Ascending aorta (tissue), 2 donors: ENCODE results near the gene HOMER1. TPM values are rescaled to one million over a fixed set of nuclear protein-coding genes. Genes with fewer than 3 reads are reported as not detected.
"Not testable (repeated sequence)": the region's sequence is repeated elsewhere in the genome, so short reads cannot be mapped to it uniquely, and the experiment has no call there.

Experiments
- DNase-seq, 2 donors: peaks; one replicate each; pipeline ENCODE4 v3.0.0-alpha.2; 2019; ENCODE audit warnings: low spot score in 2 of 2
- H3K27ac ChIP-seq, 2 donors: fragments of 200-600 bp; sonication (generic); one replicate each; pipeline ENCODE4 v1.5.1; 2016 to 2017; ENCODE audit warnings: mild to moderate bottlenecking in 1 of 2
- H3K27me3 ChIP-seq: fragments of 200-600 bp; sonication (generic); one replicate; pipeline ENCODE4 v1.5.1; 2017
- H3K36me3 ChIP-seq, 2 donors: fragments of 200-600 bp; sonication (generic); one replicate each; pipeline ENCODE4 v1.5.1; 2016
- H3K4me1 ChIP-seq, 2 donors: fragments of 200-600 bp; sonication (generic); one replicate each; pipeline ENCODE4 v1.5.1; 2016 to 2017; ENCODE audit warnings: mild to moderate bottlenecking in 1 of 2
- H3K4me3 ChIP-seq, 2 donors: fragments of 200-600 bp; sonication (generic); one replicate each; pipeline ENCODE4 v1.5.1; 2016 to 2017; ENCODE audit warnings: mild to moderate bottlenecking in 1 of 2
- H3K9me3 ChIP-seq, 2 donors: fragments of 200-600 bp; sonication (generic); one replicate each; pipeline ENCODE4 v1.5.1; 2016
- CTCF ChIP-seq, 3 experiments: fragments of 200-600 bp in 2 of 3; fragments of 450-650 bp in 1 of 3; sonication (generic) in 2 of 3; IDR thresholded peaks; one replicate each; pipeline ENCODE4 v1.5.1; 2016 to 2019; ENCODE audit warnings: antibody characterized with exemption in 3 of 3, mild to moderate bottlenecking in 1 of 3, moderate library complexity in 1 of 3
- intact Hi-C: fragments of 100-400 bp; cut with DNase I; formaldehyde crosslinking; loops from one replicate; pipeline ENCODE4 v1.15.1; 2023
- total RNA-seq: library from RNA; depleted of rRNA; stranded (reverse); fragments of >200 nt; gene quantifications from one replicate; pipeline ENCODE4 v1.1.0, GENCODE V29; 2016

HOMER1 gene
- total RNA-seq, 1 donor from 2014 or later, result 2.3 TPM

- Histone ChIP-seq H3K4me3 (no peak overlapping the region), H3K9me3 (peaks cover 0 to 20% of the 10 kb centered on the region in 2 donors), H3K27me3 (no peaks in the 10 kb centered on the region), H3K27ac (no peak overlapping the region), H3K4me1 (no peaks in the 10 kb centered on the region), H3K36me3 (no peaks in the 10 kb centered on the region)
- no peak for DNase-seq
- TF ChIP-seq CTCF (IDR thresholded peaks at IDR 0.05), result no peak
- intact Hi-C loops, result no loop called here
These were observed 127.3 kb downstream of the HOMER1 start for GRCh38 chr5:79386679-79387078.

- DNase-seq, H3K4me1 ChIP-seq, H3K36me3 ChIP-seq, H3K27ac ChIP-seq, H3K27me3 ChIP-seq, H3K4me3 ChIP-seq, intact Hi-C loops: not testable (repeated sequence)
- H3K9me3 ChIP-seq, result peaks cover 4 to 28% of the 10 kb centered on the region in 2 donors
These were observed 128.8 kb downstream of the HOMER1 start for GRCh38 chr5:79385126-79385525.

GRCh38 chr5:79378510-79379186 lies 135.3 kb downstream of the HOMER1 start:
- intact Hi-C loops, result no loop called here
- no peaks in the 10 kb centered on the region for H3K36me3 ChIP-seq
- no peak for DNase-seq
- no peak overlapping the region for H3K4me3 ChIP-seq
- no peak overlapping the region for H3K27ac ChIP-seq
- no peaks in the 10 kb centered on the region for H3K4me1 ChIP-seq
- no peaks in the 10 kb centered on the region for H3K27me3 ChIP-seq
- TF ChIP-seq CTCF (IDR thresholded peaks at IDR 0.05), result no peak
- peaks cover 4 to 25% of the 10 kb centered on the region in 2 donors for H3K9me3 ChIP-seq

- DNase-seq, result no peak
- no peak for TF ChIP-seq CTCF (IDR thresholded peaks at IDR 0.05)
- no peaks in the 10 kb centered on the region for H3K27me3 ChIP-seq
- intact Hi-C loops, result no loop called here
- no peaks in the 10 kb centered on the region for H3K9me3 ChIP-seq
- H3K27ac ChIP-seq, result no peak overlapping the region
- H3K36me3 ChIP-seq, result no peaks in the 10 kb centered on the region
- H3K4me3 ChIP-seq, result no peak overlapping the region
- no peaks in the 10 kb centered on the region for H3K4me1 ChIP-seq
These were observed 156.5 kb downstream of the HOMER1 start for GRCh38 chr5:79357398-79357797.

- DNase-seq, result no peak
- H3K27ac ChIP-seq, result no peak overlapping the region
- H3K4me1 ChIP-seq, result no peaks in the 10 kb centered on the region
- no peaks in the 10 kb centered on the region for H3K36me3 ChIP-seq
- no peaks in the 10 kb centered on the region for H3K27me3 ChIP-seq
- H3K9me3 ChIP-seq, result no peaks in the 10 kb centered on the region
- TF ChIP-seq CTCF (IDR thresholded peaks at IDR 0.05), result no peak
- intact Hi-C loops, result no loop called here
- no peak overlapping the region for H3K4me3 ChIP-seq
These were observed 164.1 kb downstream of the HOMER1 start for GRCh38 chr5:79349881-79350280.

GRCh38 chr5:79349047-79349446 lies 164.9 kb downstream of the HOMER1 start:
- H3K4me3 ChIP-seq, result no peak overlapping the region
- no peak for TF ChIP-seq CTCF (IDR thresholded peaks at IDR 0.05)
- H3K27ac ChIP-seq, result no peak overlapping the region
- no peaks in the 10 kb centered on the region for H3K9me3 ChIP-seq
- intact Hi-C loops, result no loop called here
- no peaks in the 10 kb centered on the region for H3K36me3 ChIP-seq
- DNase-seq, result no peak
- no peaks in the 10 kb centered on the region for H3K4me1 ChIP-seq
- H3K27me3 ChIP-seq, result no peaks in the 10 kb centered on the region
